Fibroblast of gingiva (primary cell): ENCODE data around the gene RHOBTB3.
A peak's percentile ranks its signal among the peaks of the same experiment; 100 is the strongest.
"Not testable (repeated sequence)": the region's sequence is repeated elsewhere in the genome, so short reads cannot be mapped to it uniquely, and the experiment has no call there.

Experiments used
- DNase-seq: peaks from one replicate; pipeline ENCODE4 v3.0.0-alpha.2; 2011; ENCODE audit warnings: low read depth

Gene RHOBTB3

GRCh38 chr5:95821110-95822021, 90.2 kb downstream of the RHOBTB3 start:
- DNase-seq = no peak

GRCh38 chr5:95822043-95822541, 91.0 kb downstream of the RHOBTB3 start:
- DNase-seq = peak; percentile 70

- peak; percentile 98 for DNase-seq
These were observed 91.5 kb downstream of the RHOBTB3 start, which contains the start of gene GLRX for GRCh38 chr5:95822542-95823181. Gene GLRX, minus strand, starts transcription at chr5:95822726. Its CDS starts 64 bp downstream, at chr5:95822662.

- DNase-seq = no peak
These were observed 92.1 kb downstream of the RHOBTB3 start for GRCh38 chr5:95823218-95823737.

GRCh38 chr5:95823738-95824609, 92.8 kb downstream of the RHOBTB3 start:
- peak; percentile 98 for DNase-seq

- DNase-seq = no peak
These were observed 93.6 kb downstream of the RHOBTB3 start for GRCh38 chr5:95824747-95825146.

GRCh38 chr5:95825495-95825894, 94.4 kb downstream of the RHOBTB3 start:
- DNase-seq = no peak

GRCh38 chr5:95826949-95827891, 96.1 kb downstream of the RHOBTB3 start:
- DNase-seq = no peak

- no peak for DNase-seq
These were observed 96.7 kb downstream of the RHOBTB3 start for GRCh38 chr5:95827892-95828246.

- no peak for DNase-seq
These were observed 99.1 kb downstream of the RHOBTB3 start for GRCh38 chr5:95830226-95830625.

GRCh38 chr5:95832664-95833063, 101.5 kb downstream of the RHOBTB3 start:
- no peak for DNase-seq

GRCh38 chr5:95835682-95836385, 104.7 kb downstream of the RHOBTB3 start:
- no peak for DNase-seq

GRCh38 chr5:95836544-95836943, 105.4 kb downstream of the RHOBTB3 start:
- peak; percentile 31 for DNase-seq

GRCh38 chr5:95836971-95837370, 105.8 kb downstream of the RHOBTB3 start:
- DNase-seq = not testable (repeated sequence)

GRCh38 chr5:95837492-95837891, 106.4 kb downstream of the RHOBTB3 start:
- DNase-seq = no peak

- DNase-seq = no peak
These were observed 106.9 kb downstream of the RHOBTB3 start for GRCh38 chr5:95838001-95838520.

- DNase-seq = no peak
These were observed 107.4 kb downstream of the RHOBTB3 start for GRCh38 chr5:95838556-95838955.

- no peak for DNase-seq
These were observed 108.5 kb downstream of the RHOBTB3 start for GRCh38 chr5:95839658-95840057.

GRCh38 chr5:95840956-95841705, 110.0 kb downstream of the RHOBTB3 start:
- DNase-seq = no peak
